ENCODE measurements around the gene CACNA2D4. TPM values are rescaled to one million over a fixed set of nuclear protein-coding genes. Genes with fewer than 3 reads are reported as not detected.

The CACNA2D4 gene
- polyA plus RNA-seq, 3 donors: 2.0 to 5.8 (median 2.1) TPM

- H3K27ac ChIP-seq (ENCODE audit: low read depth, low read length): no peak overlapping the region
- 91 to 92% (median 92%) methylated on average over 26 of the region's 26 CpGs for WGBS, 3 donors
Measured at GRCh38 chr12:1793426-1794210, 124.8 kb downstream of the CACNA2D4 start.

GRCh38 chr12:1792406-1792805 lies 126.0 kb downstream of the CACNA2D4 start:
- no peak overlapping the region for H3K27ac ChIP-seq (ENCODE audit: low read depth, low read length)
- WGBS, 3 donors: 70 to 78% (median 71%) methylated on average over 6 of the region's 6 CpGs

DNA sequence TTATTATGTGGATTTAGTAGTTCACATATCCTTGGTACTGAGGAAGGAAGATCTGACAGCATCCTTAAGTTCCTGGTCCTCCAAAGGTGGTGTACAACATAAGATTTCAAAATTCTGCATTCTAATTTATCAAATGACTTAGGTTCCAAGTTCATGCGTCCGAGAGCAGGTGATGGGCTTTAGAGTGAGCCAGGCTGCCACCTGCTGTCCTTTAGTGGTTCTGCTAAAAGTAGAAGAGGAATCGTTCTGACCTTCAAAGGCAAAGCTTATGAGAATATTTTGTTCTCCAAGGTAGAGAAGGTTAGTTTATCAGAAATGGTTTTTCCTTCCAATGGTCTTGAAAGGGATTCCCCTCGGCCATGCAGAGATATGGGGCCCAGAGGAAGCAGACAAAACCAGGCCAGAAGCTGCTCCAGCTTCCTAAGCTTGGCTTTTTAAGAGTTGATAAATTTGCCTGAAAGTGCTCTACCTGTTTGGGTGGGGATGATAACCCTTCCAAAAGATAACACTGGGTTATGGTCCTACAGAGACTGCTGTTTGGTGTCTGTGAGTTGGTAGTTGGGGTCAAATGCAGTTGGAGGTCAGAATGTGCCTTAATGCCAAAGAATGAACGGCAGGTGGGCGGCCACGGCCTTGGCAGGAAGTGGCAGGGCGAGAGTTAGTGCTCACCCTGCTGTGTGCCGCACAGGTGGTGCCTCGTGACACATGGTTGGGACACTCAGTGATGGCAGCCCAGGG lies 127.2 kb downstream of the CACNA2D4 start:
- 28 to 43% (median 35%) methylated on average over 10 of the region's 10 CpGs for WGBS, 3 donors
- H3K27ac ChIP-seq (ENCODE audit: low read depth, low read length): no peak overlapping the region

DNA sequence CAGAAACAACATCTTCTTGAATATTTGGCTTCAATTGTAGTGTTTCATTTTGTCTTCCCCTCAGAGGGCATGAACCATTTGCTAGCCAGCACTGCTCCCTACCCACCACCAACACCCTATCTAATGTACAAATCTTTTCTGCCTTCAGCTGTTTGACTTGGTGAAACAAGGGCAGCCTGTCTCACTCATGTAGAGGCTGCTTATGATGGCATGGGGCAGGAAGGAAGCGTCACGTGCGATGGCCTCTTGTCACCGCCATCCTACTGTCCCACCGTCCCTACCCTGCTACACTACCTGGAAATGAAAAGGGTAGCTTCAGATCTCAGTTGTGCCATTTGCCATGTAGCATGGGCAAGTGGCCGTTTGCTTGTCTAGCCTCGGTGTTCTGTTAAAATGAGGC lies 128.0 kb downstream of the CACNA2D4 start:
- WGBS, 3 donors: 61 to 78% (median 66%) methylated on average over 7 of the region's 7 CpGs
- no peak overlapping the region for H3K27ac ChIP-seq (ENCODE audit: low read depth, low read length)

DNA sequence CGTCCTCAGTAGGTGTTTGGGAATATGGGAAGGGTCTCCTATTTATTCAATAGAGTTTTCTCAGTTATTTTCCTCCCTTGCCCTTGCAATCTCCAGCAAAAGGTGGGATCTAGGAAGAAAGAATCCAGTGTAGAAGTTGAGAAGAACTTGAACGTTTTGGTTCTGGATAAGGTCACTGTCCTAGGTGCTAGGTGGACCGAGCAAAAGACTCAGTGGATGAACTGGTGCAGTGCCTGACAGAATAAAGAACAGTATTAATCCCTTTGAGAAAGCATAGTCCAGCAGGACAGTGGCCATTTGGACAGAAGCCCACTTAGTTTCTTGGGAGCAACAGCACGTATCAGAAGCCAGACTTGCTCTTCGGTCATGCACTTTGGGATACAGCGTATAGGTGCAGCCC lies 130.7 kb downstream of the CACNA2D4 start:
- no peak overlapping the region for H3K27ac ChIP-seq (ENCODE audit: low read depth, low read length)
- WGBS, 3 donors: 68 to 80% (median 78%) methylated on average over 6 of the region's 6 CpGs

- no peak overlapping the region for H3K27ac ChIP-seq (ENCODE audit: low read depth, low read length)
- WGBS, 3 donors: 49 to 61% (median 58%) methylated on average over 2 of the region's 2 CpGs
Measured at GRCh38 chr12:1782215-1782614, 136.2 kb downstream of the CACNA2D4 start.

- WGBS, 3 donors: 33 to 70% (median 38%) methylated on average over 2 of the region's 2 CpGs
- H3K27ac ChIP-seq (ENCODE audit: low read depth, low read length): no peak overlapping the region
Measured at GRCh38 chr12:1781772-1782171, 136.7 kb downstream of the CACNA2D4 start.

DNA sequence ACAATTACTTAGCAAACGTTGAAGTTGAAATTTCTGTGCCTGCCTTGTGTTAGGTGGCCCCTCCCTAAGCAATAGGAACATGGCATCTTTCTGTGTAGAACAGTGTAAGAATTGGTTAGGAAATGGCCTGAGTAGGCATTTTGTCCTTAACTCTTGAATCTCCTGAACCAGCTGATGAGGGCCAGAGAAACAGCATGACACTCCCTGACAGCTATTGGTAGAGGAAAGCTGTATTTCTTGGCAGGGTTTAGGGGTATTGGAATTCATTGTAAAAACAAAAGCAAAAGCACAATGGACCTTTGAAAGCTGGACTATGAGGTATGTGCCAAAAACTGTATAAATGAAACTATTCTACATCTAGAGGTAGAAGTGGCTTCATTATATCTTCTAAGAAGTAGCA lies 138.7 kb downstream of the CACNA2D4 start:
- WGBS, 3 donors: 38 to 53% (median 41%) methylated on average over 1 of the region's 1 CpG
- no peak overlapping the region for H3K27ac ChIP-seq (ENCODE audit: low read depth, low read length)

DNA sequence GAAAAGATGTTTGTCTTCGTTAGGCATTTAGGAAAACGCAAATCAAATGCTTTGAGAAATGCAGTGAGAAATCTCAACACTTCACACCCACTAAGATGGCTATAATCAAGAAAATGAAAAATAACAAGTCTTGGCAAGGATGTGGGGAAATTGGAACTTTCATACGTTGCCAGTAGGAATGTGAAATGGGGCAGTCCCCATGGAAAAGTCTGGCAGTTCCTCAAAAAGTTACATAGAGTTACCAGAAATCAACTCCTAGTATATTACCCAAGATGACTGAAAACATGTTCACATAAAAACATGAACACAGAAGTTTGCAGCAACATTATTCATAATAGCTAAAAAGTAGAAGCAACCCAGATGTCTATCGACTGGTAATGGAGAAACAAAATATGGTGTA lies 139.5 kb downstream of the CACNA2D4 start:
- H3K27ac ChIP-seq (ENCODE audit: low read depth, low read length): no peak overlapping the region
- 61 to 84% (median 64%) methylated on average over 4 of the region's 4 CpGs for WGBS, 3 donors

- WGBS, 3 donors: 80 to 96% (median 81%) methylated on average over 5 of the region's 5 CpGs
- no peak overlapping the region for H3K27ac ChIP-seq (ENCODE audit: low read depth, low read length)
Measured at GRCh38 chr12:1777798-1778197, 140.7 kb downstream of the CACNA2D4 start.

DNA sequence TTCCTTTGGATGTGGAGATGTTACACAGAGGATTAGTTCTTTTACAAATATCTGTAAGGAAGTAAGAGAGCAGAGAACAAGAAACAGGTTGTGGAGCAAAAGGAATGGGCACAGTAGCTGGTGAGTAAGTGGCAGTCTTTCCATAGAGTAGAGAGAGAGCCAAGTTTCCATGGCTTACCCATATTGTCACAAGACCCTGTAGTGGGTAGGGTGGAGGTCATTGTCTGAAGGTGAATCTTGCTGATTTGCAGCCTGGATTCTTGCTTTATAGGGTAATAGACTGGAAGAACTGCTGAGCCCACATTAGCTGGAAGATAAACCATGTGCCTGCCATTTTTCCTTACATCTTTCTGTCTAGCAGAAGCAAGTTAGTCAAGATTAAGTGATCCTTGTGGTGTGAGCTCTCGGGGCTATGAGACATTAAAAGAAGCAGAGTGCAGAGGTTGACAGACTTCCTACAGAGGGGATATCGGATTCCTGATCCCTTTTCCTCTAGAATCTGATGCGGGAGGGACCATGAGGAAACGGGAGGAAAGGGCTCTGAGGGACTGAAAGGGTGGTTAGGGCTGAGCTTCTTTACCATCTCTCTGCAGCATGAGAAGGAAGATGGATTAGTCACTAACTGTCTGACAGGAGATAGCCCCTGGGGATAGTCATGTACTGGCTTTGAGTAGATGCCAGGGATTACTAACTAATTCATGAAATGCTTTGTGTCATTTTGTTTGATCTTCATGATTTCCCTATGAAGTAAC lies 142.1 kb downstream of the CACNA2D4 start:
- no peak overlapping the region for H3K27ac ChIP-seq (ENCODE audit: low read depth, low read length)
- 71 to 86% (median 80%) methylated on average over 4 of the region's 4 CpGs for WGBS, 3 donors

- 58 to 75% (median 74%) methylated on average over 4 of the region's 4 CpGs for WGBS, 3 donors
- no peak overlapping the region for H3K27ac ChIP-seq (ENCODE audit: low read depth, low read length)
Measured at GRCh38 chr12:1773937-1774655, 144.4 kb downstream of the CACNA2D4 start.

DNA sequence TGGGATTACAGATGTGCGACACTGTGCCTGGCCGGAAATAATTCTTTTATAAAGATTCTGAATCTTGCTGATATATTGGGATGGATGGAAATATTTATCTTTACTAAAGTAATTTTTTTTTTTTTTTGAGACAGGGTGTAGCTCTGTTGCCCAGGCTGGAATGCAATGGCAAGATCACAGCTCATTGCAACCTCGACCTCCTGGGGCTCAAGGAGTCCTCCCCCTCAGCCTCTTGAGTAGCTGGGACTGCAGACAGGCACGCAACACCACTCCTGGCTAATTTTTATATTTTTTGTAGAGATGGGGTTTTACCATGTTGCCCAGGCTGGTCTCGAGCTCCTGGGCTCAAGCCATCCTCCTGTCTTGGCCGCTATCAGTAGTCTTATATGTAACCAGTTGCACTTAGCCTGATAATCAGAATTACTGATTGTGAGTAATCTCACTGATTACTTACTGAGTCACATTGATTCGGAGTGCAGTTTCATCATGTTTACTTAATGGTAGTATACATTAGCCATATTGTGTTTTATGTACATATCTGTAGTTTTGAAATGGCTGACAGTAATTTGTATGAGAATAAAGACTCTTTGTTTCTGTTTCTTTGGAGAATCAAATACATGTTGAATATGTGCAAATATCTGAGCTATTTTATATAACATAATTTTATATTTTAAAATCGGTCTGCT lies 148.5 kb downstream of the CACNA2D4 start:
- H3K27ac ChIP-seq (ENCODE audit: low read depth, low read length): no peak overlapping the region
- WGBS, 3 donors: 75 to 88% (median 84%) methylated on average over 8 of the region's 8 CpGs

GRCh38 chr12:1768615-1769014 lies 149.8 kb downstream of the CACNA2D4 start:
- 82 to 94% (median 88%) methylated on average over 1 of the region's 1 CpG for WGBS, 3 donors
- H3K27ac ChIP-seq (ENCODE audit: low read depth, low read length): no peak overlapping the region

- whole genome bisulfite sequencing, 3 donors: 85 to 99% (median 98%) methylated on average over 1 of the region's 1 CpG
- no peak overlapping the region for H3K27ac ChIP-seq (ENCODE audit: low read depth, low read length)
Measured at GRCh38 chr12:1767407-1768090, 150.9 kb downstream of the CACNA2D4 start.

DNA sequence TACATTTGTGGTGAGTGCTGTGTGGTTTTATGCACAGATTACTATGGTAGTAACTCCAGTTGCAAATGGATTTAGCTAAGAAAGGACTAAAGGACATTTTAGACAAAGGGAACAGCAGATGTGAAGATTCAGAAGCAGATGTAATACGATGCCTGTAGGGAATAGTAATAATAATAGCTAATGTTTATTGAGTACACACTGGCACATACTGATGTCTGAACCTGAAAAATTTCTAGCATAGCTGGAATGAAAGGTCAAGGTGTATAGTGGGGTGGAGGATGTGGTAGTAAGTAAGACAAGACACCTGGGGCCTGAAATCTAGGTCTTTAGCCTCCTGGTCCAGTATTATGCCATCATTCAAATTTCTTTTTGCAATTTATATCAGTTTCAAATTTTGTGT lies 152.3 kb downstream of the CACNA2D4 start:
- whole genome bisulfite sequencing, 3 donors: 57 to 96% (median 87%) methylated on average over 1 of the region's 1 CpG
- no peak overlapping the region for H3K27ac ChIP-seq (ENCODE audit: low read depth, low read length)

- WGBS, 3 donors: 62 to 95% (median 77%) methylated on average over 2 of the region's 2 CpGs
- no peak overlapping the region for H3K27ac ChIP-seq (ENCODE audit: low read depth, low read length)
Measured at GRCh38 chr12:1763153-1763552, 155.3 kb downstream of the CACNA2D4 start.

All from adipose tissue (tissue), 3 donors.